Right cardiac atrium (tissue), 5 donors: ENCODE measurements around the gene PPL. TPM values are rescaled to one million over a fixed set of nuclear protein-coding genes. Genes with fewer than 3 reads are reported as not detected.

ENCODE experiments used
- ATAC-seq, 2 donors: fragments of 200-7000 bp; cut with Tn5 transposase; one replicate each; pipeline versions ENCODE4 v1.8.0 to v1.9.1; 2020; ENCODE audit warnings: moderate library complexity in 2 of 2, mild to moderate bottlenecking in 1 of 2
- DNase-seq, 3 donors: peaks; one replicate each; pipeline ENCODE4 v3.0.0-alpha.2; 2020
- H3K27ac ChIP-seq: one replicate; pipeline ENCODE4 v1.5.1; 2013; ENCODE audit warnings: mild to moderate bottlenecking, low read length, control low read depth, moderate library complexity
- H3K27me3 ChIP-seq: one replicate; pipeline ENCODE4 v1.6.1; 2013; ENCODE audit not compliant: control insufficient read depth, insufficient read depth
- H3K4me1 ChIP-seq: one replicate; pipeline ENCODE4 v1.6.1; 2013; ENCODE audit warnings: low read length; ENCODE audit not compliant: control insufficient read depth, insufficient read depth
- H3K4me3 ChIP-seq: one replicate; pipeline ENCODE4 v1.5.1; 2013; ENCODE audit warnings: low read length, control low read depth
- H3K9me3 ChIP-seq: one replicate; pipeline ENCODE4 v1.6.1; 2013; ENCODE audit warnings: low read length; ENCODE audit not compliant: control insufficient read depth
- WGBS: extraction: QIAGEN DNeasy Blood & Tissue Kit; methylation state at CpG from one replicate; pipeline ENCODE4 v1.1.7; 2013; 5-methylcytosine and 5-hydroxymethylcytosine counted together
- intact Hi-C, 4 donors: fragments of 100-400 bp; cut with DNase I; formaldehyde crosslinking; loops; one replicate each; pipeline versions ENCODE4 v1.11.0 to v1.14.0; 2022 to 2023
- polyA plus RNA-seq: library from polyadenylated mRNA; stranded (reverse); fragments of 200-250 nt; gene quantifications from one replicate; pipeline ENCODE4 v1.2.3, GENCODE V29; 2013
- total RNA-seq, 4 donors: library from RNA; stranded (reverse); fragmentation: NEBNext Ultra II Directional; extraction: Animal tissue kit (Norgen Biotek cat#: 25700); gene quantifications; one replicate each; pipeline ENCODE4 v1.2.1, GENCODE V29; 2021
- donor health status: healthy with polysubstance abuse.
- donor health status: DM: no; HTN: yes; CAD: no.
- donor health status: DM: no; HTN: no; CAD: no.
- donor health status: DM: no; HTN: yes; CAD: no; lungs with severe emphysema.
- donor health status: DM: yes; HTN: yes; CAD: no.

PPL gene
- total and polyA plus RNA-seq, 5 donors, result 3.9 to 19.1 (median 5.2) TPM

DNA sequence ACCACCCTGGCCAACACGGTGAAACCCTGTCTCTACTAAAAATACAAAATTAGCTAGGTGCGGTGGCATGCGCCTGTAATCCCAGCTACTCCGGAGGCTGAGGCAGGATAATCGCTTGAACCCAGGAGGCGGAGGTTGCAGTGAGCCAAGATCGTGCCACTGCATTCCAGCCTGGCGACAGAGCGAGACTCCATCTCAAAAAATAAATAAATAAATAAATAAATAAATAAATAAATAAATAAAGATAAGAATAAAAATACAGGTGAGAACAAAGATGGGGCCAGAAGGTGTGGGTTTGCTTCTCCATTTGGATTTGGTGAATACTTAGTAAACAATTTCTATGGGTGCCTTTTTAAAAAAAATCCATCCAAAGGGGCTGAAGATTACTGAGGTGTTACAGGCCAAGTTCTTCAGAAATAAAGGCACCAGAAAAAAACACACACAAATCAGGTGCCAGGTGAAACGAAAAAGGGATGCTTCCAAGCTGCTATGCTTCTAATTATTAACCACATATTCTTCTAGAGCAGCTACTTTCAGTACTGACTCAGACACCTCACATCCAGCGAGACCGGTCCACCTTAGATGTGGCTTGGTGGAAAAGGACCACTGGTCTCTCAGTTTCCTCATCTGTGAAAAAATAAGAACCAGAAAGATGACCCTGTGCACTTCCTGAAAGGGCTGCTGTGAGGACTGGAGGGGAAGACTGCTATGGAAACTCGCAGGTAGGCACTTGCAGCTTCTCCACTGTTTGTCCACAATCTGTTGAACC lies 99.0 kb downstream of the PPL start:
- Histone ChIP-seq H3K27me3 (no peaks in the 10 kb centered on the region), H3K4me1 (no peaks in the 10 kb centered on the region), H3K9me3 (no peaks in the 10 kb centered on the region), H3K27ac (no peak overlapping the region), H3K4me3 (no peak overlapping the region)
- 87% methylated on average over 13 of the region's 13 CpGs for WGBS
- DNase-seq (no peak), ATAC-seq (no peak)
- intact Hi-C loops, result no loop called here

- Histone ChIP-seq H3K27ac (no peak overlapping the region), H3K9me3 (no peaks in the 10 kb centered on the region), H3K4me1 (no peaks in the 10 kb centered on the region), H3K4me3 (no peak overlapping the region), H3K27me3 (no peaks in the 10 kb centered on the region)
- no peak for DNase-seq
- 72% methylated on average over 2 of the region's 2 CpGs for WGBS
- intact Hi-C loops, result no loop called here
- ATAC-seq, result no peak
Observed at GRCh38 chr16:4836727-4837126, 100.2 kb downstream of the PPL start.

GRCh38 chr16:4833584-4833983 lies 103.4 kb downstream of the PPL start:
- ATAC-seq, result no peak
- WGBS, result 93% methylated on average over 1 of the region's 1 CpG
- intact Hi-C loops, result no loop called here
- Histone ChIP-seq H3K4me1 (no peaks in the 10 kb centered on the region), H3K4me3 (no peak overlapping the region), H3K9me3 (no peaks in the 10 kb centered on the region), H3K27me3 (no peaks in the 10 kb centered on the region), H3K27ac (no peak overlapping the region)
- DNase-seq, result no peak

DNA sequence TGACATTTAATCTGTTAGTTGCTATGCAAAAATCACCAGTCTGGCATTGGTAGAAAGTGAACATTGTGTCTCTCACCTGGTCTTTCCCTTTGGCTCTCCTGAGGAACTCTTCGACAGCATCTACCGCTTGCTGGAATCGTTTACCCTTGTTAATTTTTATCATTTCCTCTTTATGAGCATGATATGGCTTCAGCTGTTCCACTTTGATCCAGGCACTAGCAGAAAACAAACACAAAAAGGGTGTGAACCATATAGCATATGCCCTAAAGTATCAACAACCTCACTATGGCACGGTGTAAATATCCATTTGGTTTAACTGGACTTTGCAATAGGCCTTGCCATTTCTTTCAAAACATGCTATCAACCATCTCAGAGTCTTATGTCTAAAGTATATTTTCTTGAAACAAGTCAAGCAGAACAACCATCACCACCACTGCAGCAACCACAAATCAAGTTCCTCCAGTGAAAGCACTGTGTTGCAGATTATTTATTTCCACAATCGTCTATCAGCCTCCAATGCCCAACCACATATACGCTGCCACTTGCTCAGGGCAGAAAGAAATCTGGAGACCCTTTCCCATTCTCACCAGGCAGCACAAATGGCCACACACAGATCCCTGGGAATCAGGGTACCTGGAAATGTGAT lies 104.1 kb downstream of the PPL start:
- no peak overlapping the region for H3K4me3 ChIP-seq
- H3K4me1 ChIP-seq, result no peaks in the 10 kb centered on the region
- DNase-seq (no peak), ATAC-seq (no peak)
- 82% methylated on average over 6 of the region's 6 CpGs for WGBS
- no peak overlapping the region for H3K27ac ChIP-seq
- H3K27me3 ChIP-seq, result no peaks in the 10 kb centered on the region
- H3K9me3 ChIP-seq, result no peaks in the 10 kb centered on the region
- intact Hi-C loops, result no loop called here

Other genes with a start within 250 kb of the PPL start
- 10 to 100 TPM; 30.5 to 55.2 (median 42.5) TPM for gene NUDT16L1, start 243.6 kb downstream of the PPL start, total RNA-seq
- 62.3 TPM for gene NUDT16L1, start 243.6 kb downstream of the PPL start, polyA plus RNA-seq
- gene ANKS3, start 202.9 kb downstream of the PPL start, total RNA-seq, result 10 to 100 TPM in 3 of 4 donors, 1 to 10 TPM in 1; 8.9 to 13.5 (median 11.4) TPM
- 11.0 TPM for gene ANKS3, start 202.9 kb downstream of the PPL start, polyA plus RNA-seq
- gene DNAAF8, start 202.6 kb downstream of the PPL start, total RNA-seq, result under 1 TPM in 3 of 4 donors, not detected in 1; 0.28 to 0.49 (median 0.38) TPM
- 1.3 TPM for gene DNAAF8, start 202.6 kb downstream of the PPL start, polyA plus RNA-seq
- 10 to 100 TPM in 1 of 4 donors, 1 to 10 TPM in 3; 6.8 to 10.7 (median 8.6) TPM for gene ZNF500, start 170.0 kb downstream of the PPL start, total RNA-seq
- gene ZNF500, start 170.0 kb downstream of the PPL start, polyA plus RNA-seq, result 7.2 TPM
- gene SEPTIN12, start 148.8 kb downstream of the PPL start, total RNA-seq, result under 1 TPM in 1 of 4 donors, not detected in 3; 0.64 TPM
- not detected for gene SEPTIN12, start 148.8 kb downstream of the PPL start, polyA plus RNA-seq
- gene SMIM22, start 141.8 kb downstream of the PPL start, total RNA-seq, result not detected
- gene SMIM22, start 141.8 kb downstream of the PPL start, polyA plus RNA-seq, result not detected
- 10 to 100 TPM; 55.0 to 76.4 (median 65.3) TPM for gene ROGDI, start 134.5 kb downstream of the PPL start, total RNA-seq
- 86.3 TPM for gene ROGDI, start 134.5 kb downstream of the PPL start, polyA plus RNA-seq
- gene GLYR1, start 89.9 kb downstream of the PPL start, total RNA-seq, result 10 to 100 TPM; 69.9 to 84.4 (median 81.1) TPM
- 56.1 TPM for gene GLYR1, start 89.9 kb downstream of the PPL start, polyA plus RNA-seq
- 10 to 100 TPM; 24.4 to 30.4 (median 27.4) TPM for gene UBN1, start 89.7 kb downstream of the PPL start, total RNA-seq
- gene UBN1, start 89.7 kb downstream of the PPL start, polyA plus RNA-seq, result 16.5 TPM
- 1 to 10 TPM in 3 of 4 donors, under 1 TPM in 1; 0.57 to 3.8 (median 2.1) TPM for gene SEC14L5, start 21.2 kb upstream of the PPL start, total RNA-seq
- 1.4 TPM for gene SEC14L5, start 21.2 kb upstream of the PPL start, polyA plus RNA-seq
- 10 to 100 TPM in 1 of 4 donors, 1 to 10 TPM in 3; 6.0 to 10.0 (median 7.8) TPM for gene NAGPA, start 96.8 kb upstream of the PPL start, total RNA-seq
- gene NAGPA, start 96.8 kb upstream of the PPL start, polyA plus RNA-seq, result 5.3 TPM
- 1 to 10 TPM; 3.2 to 9.7 (median 6.8) TPM for gene C16orf89, start 128.8 kb upstream of the PPL start, total RNA-seq
- 10.9 TPM for gene C16orf89, start 128.8 kb upstream of the PPL start, polyA plus RNA-seq
- gene ALG1, start 134.7 kb upstream of the PPL start, total RNA-seq, result 10 to 100 TPM in 2 of 4 donors, 1 to 10 TPM in 2; 9.3 to 11.4 (median 10.1) TPM
- gene ALG1, start 134.7 kb upstream of the PPL start, polyA plus RNA-seq, result 8.0 TPM
- gene EEF2KMT, start 160.6 kb upstream of the PPL start, total RNA-seq, result 1 to 10 TPM; 4.6 to 6.9 (median 5.6) TPM
- 4.4 TPM for gene EEF2KMT, start 160.6 kb upstream of the PPL start, polyA plus RNA-seq